Measurements from ENCODE around the gene XRCC3.
"Not testable (repeated sequence)": the region's sequence is repeated elsewhere in the genome, so short reads cannot be mapped to it uniquely, and the experiment has no call there.

XRCC3 gene

GRCh38 chr14:103692159-103692558 lies 23.1 kb downstream of the XRCC3 start:
- no peak for DNase-seq

DNA sequence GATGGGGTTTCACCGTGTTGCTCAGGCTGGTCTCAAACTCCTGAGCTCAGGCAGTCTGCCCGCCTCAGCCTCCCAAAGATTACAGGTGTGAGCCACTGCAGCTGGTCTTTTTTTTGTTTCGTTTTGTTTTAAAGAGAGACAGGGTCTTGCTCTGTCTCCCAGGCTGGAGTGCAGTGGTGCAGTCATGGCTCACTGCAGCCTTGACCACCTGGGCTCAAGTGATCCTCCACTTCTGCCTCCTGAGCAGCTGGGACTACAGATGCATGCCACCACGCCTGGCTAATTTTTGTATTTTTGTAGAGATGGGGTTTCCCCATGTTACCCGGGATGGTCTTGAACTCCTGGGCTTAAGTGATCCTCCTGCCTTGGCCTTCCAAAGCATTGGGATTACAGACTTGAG lies 23.6 kb downstream of the XRCC3 start:
- DNase-seq = not testable (repeated sequence)

DNA sequence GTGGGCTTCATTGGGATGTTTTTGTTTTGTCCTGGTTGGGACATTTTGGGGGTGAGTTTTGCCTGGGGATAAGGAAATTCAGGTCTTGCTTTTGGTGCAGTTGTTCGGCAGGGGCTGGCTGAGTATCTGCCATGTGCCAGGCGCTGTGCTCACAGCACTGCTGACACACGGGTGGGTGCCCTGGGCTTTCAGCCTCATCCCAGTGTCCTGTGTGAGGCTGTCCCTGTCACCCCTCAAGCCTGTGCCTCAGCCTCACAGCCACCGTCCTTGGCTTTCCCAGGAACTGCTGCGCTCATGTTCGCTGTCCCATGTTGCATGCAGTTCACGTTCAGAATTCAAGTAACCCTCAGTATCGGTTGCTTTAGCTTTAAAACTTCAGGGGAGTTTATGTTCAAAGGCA lies 24.9 kb downstream of the XRCC3 start:
- DNase-seq = no peak

- DNase-seq = no peak
These were observed 26.0 kb downstream of the XRCC3 start for GRCh38 chr14:103688906-103689902.

DNA sequence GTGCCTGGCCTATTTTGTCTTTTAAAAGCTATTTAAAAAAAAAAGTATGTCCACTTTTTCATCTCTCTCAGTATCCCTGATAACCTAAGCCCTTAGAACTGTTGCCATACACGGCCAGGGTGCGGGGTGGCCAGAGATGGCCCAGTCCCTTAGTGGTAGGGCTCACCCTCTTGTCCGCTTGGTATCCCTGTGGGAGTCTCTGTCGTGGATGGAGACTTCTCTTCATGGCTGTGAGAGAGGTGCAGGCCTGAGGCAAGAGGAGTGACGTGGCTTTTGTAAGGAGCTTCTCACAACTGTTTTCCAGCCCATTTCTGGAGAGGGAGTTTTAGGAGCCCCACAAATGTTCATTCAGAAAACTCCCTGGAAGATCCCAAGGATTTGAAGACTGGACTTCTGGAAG lies 26.8 kb downstream of the XRCC3 start:
- DNase-seq = no peak

GRCh38 chr14:103687712-103688111 lies 27.5 kb downstream of the XRCC3 start:
- DNase-seq = no peak

- no peak for DNase-seq
These were observed 28.3 kb downstream of the XRCC3 start for GRCh38 chr14:103686831-103687485.

DNA sequence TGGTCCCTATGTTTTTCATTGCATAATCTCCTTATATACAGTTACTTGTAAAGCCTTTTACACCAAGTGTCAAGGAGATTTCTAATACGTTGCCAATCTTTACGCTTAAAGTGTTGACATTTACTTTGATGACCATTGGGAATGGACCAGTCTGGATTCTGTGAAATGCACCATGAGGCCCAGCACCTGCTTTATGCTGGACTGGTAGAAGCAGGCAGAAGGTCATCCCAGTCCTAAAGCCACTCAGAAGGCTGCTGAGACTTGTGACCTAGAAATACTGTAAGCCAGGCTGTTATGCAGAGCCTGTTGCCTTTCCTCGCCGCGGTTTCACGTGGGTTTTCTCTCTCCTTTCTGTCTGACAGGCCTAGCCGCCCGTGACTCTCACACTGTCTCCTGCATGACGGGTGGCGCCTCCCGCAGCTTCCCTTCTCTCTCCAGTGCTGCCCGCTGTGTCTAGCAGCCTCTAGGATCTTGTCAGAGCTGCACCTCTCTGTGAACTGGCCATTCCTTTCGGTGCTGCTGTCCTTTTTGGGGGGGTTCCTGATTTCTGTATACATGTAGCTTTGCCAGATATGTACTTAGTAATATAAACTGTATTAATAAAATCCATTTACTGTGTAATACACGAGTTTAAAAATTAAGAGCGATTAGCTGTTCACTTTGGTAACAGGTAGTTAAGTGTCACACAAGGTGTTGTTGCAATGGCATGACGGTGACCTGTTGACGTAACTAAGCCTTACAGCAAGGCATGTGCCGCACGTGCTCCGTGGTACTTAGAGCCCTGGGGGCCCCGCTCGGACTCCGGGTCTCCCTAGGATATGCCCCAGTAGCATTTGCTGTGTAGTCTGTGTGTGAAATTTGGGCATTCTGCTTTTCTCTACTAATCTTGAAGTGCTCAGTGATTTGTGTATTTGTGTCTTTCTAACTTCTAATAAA lies 29.7 kb downstream of the XRCC3 start:
- no peak for DNase-seq

DNA sequence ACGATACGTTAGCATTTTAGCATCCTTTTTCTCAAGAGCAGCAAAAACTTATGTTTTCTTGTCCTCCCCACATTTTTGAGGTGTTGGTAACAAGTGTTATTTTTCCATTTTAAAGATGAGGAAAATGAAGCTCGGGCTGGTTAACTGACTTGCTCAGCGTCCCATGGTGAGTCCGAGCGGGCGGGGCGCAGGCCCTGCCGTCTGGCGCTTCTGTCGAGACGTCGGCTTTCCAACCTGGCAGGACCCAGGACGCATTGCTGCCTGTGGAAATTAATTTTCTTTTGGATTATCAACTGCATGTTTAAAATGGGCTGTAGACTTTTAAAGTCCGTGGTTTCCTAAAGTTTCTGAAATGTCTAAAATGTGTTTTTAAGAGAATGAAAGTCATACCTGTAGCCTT lies 30.4 kb downstream of the XRCC3 start:
- no peak for DNase-seq

GRCh38 chr14:103684471-103684870 lies 30.8 kb downstream of the XRCC3 start:
- DNase-seq = no peak

DNA sequence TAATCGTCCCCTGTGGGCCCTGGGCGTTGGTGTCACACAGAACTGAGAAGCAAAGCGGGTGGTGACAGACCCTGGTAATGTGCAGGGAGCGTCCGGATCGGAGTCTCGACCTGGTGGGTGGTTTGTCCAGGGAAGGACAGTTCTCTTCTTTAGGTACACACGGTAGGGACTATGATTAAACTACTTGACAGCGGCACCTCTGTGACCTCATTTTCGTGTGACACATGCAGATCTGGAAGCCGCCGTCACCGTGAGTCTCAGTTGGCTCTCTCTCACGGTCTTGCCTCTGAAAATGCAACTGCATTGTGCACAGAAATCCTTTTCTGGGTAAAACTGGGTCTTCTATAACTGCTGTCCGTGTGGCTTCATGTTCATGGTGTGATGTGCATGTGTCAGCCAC lies 32.1 kb downstream of the XRCC3 start:
- no peak for DNase-seq

GRCh38 chr14:103680491-103681231 lies 34.6 kb downstream of the XRCC3 start:
- DNase-seq = no peak

DNA sequence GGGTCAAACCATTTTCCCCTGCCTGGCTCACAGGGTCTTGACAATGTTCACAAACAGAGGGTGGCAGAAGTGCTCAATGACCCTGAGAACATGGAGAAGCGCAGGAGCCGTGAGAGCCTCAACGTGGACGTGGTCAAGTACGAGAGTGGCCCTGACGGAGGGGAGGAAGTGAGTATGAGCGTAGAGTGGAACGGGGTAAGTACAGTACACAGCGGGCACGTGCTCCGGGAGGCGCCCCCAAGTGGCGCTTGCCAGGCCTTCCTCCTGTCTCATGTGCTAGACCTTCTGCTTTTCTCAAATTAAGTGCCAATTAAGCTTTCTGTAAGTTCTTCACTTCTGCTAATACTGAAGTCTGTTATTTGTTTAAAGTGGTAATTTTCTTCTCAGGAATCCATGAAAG lies 35.9 kb downstream of the XRCC3 start:
- peak; percentile 37 for DNase-seq

DNA sequence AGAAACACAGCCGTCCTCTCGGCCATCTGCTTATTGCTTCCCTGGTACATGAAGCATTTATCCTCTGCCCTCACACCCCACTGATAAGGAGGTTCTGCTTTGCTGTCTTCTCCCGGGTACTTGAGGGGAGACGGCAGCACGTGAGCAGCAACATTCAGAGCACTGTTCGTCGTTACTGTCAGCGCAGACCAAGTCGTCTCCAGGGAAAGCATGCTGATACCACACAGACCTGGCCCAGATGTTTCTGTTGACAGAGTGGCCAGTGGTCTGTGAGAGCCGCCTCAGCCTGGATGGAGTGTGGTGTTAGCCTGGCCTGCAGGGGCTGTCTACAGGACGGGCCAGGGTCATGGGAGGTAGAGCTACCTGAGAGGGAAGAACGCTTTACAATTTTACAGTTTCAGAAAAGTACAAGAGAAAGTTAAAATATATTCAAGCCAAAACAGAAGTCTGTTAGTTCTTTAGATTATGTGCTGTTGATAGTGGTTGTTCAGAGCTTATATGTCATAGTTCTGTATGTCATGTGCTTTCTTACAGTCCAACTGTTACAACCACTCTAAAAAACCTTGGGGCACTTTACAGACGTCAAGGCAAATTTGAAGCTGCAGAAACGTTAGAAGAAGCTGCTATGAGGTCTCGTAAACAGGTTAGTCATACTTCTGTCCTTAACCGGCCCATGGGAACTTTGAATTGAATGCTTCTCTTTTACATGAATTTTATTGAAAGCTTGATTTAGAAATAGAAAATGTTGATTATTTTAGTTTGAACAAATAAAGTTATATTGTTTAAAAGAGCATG lies 38.2 kb downstream of the XRCC3 start:
- DNase-seq = no peak

DNA sequence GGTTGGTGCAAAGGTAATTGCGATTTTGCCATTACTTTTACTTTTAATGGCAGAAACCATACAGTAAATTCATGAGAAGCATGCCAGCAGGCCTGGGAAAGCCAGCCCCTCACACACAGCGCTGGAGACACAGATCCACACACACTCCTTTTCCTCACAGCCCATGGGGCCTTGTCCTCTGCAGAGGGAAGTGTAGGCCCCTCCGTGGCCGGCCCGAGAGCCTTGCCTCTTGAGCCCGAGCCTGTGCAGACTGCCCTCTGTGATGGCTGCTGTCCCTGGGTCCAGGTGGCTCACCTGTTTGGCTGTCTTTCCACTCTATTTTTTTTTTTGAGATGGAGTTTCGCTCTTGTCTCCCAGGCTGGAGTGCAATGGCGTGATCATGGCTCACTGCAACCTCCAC lies 39.3 kb downstream of the XRCC3 start:
- no peak for DNase-seq

DNA sequence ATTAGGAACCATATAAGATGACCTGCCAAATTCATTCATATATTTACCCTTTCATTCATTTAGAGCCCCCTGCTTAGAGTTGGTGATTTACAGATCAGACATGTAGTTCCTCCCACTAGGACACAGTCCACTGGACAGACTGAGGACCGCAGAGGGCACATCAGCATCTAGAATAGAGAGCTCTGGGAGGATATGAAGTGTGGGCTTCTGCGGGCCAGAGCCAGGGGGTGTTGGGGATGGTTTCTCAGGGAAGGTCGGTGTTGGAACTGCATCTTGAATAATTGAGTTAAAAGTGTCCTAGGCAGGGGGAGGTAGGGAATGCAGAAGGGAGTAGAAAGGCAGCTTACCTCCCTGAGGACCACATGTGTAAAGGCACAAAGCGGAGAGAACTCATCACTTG lies 43.3 kb downstream of the XRCC3 start:
- no peak for DNase-seq

DNA sequence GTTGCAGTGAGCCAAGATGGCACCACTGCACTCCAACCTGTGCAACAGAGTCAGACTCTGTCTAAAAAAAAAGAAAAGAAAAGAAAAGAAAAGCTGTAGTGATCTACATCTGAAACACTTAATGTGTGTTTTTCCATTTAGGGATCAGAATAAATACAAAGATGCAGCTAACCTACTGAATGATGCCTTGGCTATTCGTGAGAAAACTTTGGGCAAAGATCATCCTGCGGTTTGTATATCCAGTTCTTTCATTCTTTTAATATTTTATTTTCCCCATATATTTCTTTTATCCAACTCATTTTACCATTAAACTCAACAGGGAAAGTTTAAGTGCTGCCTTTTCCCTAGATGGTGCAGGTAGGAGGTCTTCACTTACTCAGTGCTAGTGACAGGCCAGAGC lies 45.9 kb downstream of the XRCC3 start:
- DNase-seq = no peak

GRCh38 chr14:103668117-103668516 lies 47.1 kb downstream of the XRCC3 start:
- DNase-seq = no peak

- no peak for DNase-seq
These were observed 47.6 kb downstream of the XRCC3 start for GRCh38 chr14:103667671-103668070.

GRCh38 chr14:103663506-103663905 lies 51.7 kb downstream of the XRCC3 start:
- DNase-seq = no peak

DNA sequence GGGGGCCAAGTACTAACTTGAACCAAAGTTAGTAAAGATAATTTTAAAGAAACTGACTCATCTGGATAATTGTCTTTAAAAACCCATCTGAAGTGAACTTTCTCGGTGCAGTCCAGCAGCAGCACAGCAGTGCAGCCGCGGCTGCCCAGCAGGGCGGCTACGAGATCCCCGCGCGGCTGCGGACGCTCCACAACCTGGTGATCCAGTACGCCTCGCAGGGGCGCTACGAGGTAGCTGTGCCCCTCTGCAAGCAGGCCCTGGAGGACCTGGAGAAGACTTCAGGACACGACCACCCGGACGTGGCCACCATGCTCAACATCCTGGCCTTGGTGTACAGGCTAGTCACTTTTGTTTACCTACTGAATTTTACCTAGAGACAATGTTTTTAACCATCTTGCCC lies 52.7 kb downstream of the XRCC3 start:
- no peak for DNase-seq

GRCh38 chr14:103662029-103662428 lies 53.2 kb downstream of the XRCC3 start:
- DNase-seq = no peak

All from CD4-positive, alpha-beta T cell treated with Interleukin-10 for 1 hour (primary cell).